Measurements from ENCODE around the gene GPATCH2. TPM values are rescaled to one million over a fixed set of nuclear protein-coding genes. Genes with fewer than 3 reads are reported as not detected.

Gene GPATCH2
- total RNA-seq, 4 donors from 2014 or later, result 8.6 to 248 (median 18.4) TPM

GRCh38 chr1:217661407-217661806 lies 30.5 kb upstream of the GPATCH2 start:
- no peak overlapping the region for H3K4me3 ChIP-seq
- intact Hi-C loops (cut with DNase I; ENCODE audit: low total_unique reads) (no loop called here), in situ Hi-C loops (cut with MboI; ENCODE audit: low pct_ligation_motif_present in 1 of 4, low pct_unique_long_range_greater_than_20kb in 1 of 4, low sequenced_read_pairs in 3 of 4) (no loop called here)
- H3K27me3 ChIP-seq, result no peaks in the 10 kb centered on the region
- no peaks in the 10 kb centered on the region for H3K36me3 ChIP-seq
- DNase-seq, result no peak
- no peaks in the 10 kb centered on the region for H3K4me1 ChIP-seq
- TF ChIP-seq EP300 (IDR thresholded peaks at IDR 0.05; ENCODE audit: low read depth) (no peak), CTCF (IDR thresholded peaks at IDR 0.05) (no peak), POLR2AphosphoS5 (IDR thresholded peaks at IDR 0.05) (no peak), POLR2A (IDR thresholded peaks at IDR 0.05) (no peak)
- H3K27ac ChIP-seq, result no peak overlapping the region
- H3K9me3 ChIP-seq, result no peaks in the 10 kb centered on the region

DNA sequence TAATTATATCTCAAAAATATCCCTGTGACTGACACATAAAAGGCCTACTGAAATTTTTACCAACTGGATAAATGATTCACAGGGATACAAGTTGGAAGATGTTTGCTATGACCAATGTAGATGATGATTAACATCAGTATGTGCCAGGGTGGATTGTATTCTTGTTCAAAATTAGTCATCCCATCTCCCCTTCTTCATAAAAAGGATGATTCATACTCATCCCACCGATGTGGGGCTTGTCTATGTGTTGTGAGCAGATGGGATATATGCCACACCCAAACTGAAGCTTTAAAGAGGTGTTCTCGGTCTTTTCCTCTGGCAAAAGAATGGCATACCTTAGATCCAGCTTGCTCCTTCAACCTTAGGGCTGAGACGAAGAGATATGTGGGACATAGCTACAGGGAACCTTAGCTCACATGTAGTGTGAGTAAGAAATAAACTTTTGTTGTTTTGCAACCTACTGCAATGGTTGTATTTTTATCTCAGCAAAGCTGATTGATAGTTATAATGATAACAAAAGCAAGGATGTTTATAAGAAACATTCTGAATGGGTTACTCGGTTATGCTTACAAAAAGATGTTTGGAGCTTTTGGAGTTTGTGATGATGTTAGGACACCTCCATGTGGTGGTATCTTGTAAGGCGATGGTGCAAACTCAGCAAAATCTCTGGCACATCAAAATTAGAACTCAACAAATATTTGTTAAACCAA lies 29.6 kb upstream of the GPATCH2 start:
- Histone ChIP-seq H3K27ac (no peak overlapping the region), H3K27me3 (no peaks in the 10 kb centered on the region), H3K4me3 (no peak overlapping the region), H3K4me1 (no peaks in the 10 kb centered on the region), H3K9me3 (no peaks in the 10 kb centered on the region), H3K36me3 (no peaks in the 10 kb centered on the region)
- DNase-seq, result no peak
- in situ Hi-C loops (cut with MboI; ENCODE audit: low pct_ligation_motif_present in 1 of 4, low pct_unique_long_range_greater_than_20kb in 1 of 4, low sequenced_read_pairs in 3 of 4) (no loop called here), intact Hi-C loops (cut with DNase I; ENCODE audit: low total_unique reads) (no loop called here)
- TF ChIP-seq EP300 (IDR thresholded peaks at IDR 0.05; ENCODE audit: low read depth) (no peak), POLR2A (IDR thresholded peaks at IDR 0.05) (no peak), POLR2AphosphoS5 (IDR thresholded peaks at IDR 0.05) (no peak), CTCF (IDR thresholded peaks at IDR 0.05) (peak; percentile 10 to 30 (median 26))
- WGBS, 2 donors (ENCODE audit: low coverage in 1 of 2), result 33 to 51% methylated on average over 3 to 5 of the region's 5 CpGs

DNA sequence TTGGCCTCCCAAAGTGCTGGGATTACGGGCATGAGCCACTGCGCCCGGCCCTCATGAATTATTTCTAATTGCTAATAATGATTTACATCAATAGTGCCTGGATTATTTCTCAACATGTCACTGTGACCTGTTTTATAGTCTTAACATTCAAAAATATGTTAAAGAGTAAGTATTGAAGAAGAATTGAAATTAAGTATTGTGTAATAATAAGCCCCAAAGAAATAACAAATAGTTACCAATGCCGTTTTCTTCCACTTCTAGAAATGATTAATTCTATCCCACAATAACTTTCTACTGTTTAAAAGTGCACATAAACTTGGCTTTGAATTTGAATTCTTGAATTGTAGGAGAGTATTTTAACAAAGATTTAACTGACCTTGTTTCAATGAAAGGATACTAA lies 19.8 kb upstream of the GPATCH2 start:
- no peak overlapping the region for H3K4me3 ChIP-seq
- 84 to 92% methylated on average over 3 to 4 of the region's 4 CpGs for WGBS, 2 donors (ENCODE audit: low coverage in 1 of 2)
- intact Hi-C loops (cut with DNase I; ENCODE audit: low total_unique reads) (no loop called here), in situ Hi-C loops (cut with MboI; ENCODE audit: low pct_ligation_motif_present in 1 of 4, low pct_unique_long_range_greater_than_20kb in 1 of 4, low sequenced_read_pairs in 3 of 4) (no loop called here)
- DNase-seq, result no peak
- H3K4me1 ChIP-seq, result no peaks in the 10 kb centered on the region
- TF ChIP-seq CTCF (IDR thresholded peaks at IDR 0.05), result no peak
- no peak for TF ChIP-seq POLR2AphosphoS5 (IDR thresholded peaks at IDR 0.05)
- no peak for TF ChIP-seq POLR2A (IDR thresholded peaks at IDR 0.05)
- TF ChIP-seq EP300 (IDR thresholded peaks at IDR 0.05; ENCODE audit: low read depth), result no peak
- no peaks in the 10 kb centered on the region for H3K27me3 ChIP-seq
- no peaks in the 10 kb centered on the region for H3K9me3 ChIP-seq
- H3K36me3 ChIP-seq, result no peaks in the 10 kb centered on the region
- H3K27ac ChIP-seq, result no peak overlapping the region

- DNase-seq, result no peak
- Histone ChIP-seq H3K36me3 (no peaks in the 10 kb centered on the region), H3K4me1 (no peaks in the 10 kb centered on the region), H3K9me3 (no peaks in the 10 kb centered on the region), H3K4me3 (no peak overlapping the region), H3K27me3 (no peaks in the 10 kb centered on the region), H3K27ac (no peak overlapping the region)
- WGBS, 2 donors (ENCODE audit: low coverage in 1 of 2), result 87 to 91% methylated on average over 13 of the region's 13 CpGs
- intact Hi-C loops (cut with DNase I; ENCODE audit: low total_unique reads) (no loop called here), in situ Hi-C loops (cut with MboI; ENCODE audit: low pct_ligation_motif_present in 1 of 4, low pct_unique_long_range_greater_than_20kb in 1 of 4, low sequenced_read_pairs in 3 of 4) (no loop called here)
- TF ChIP-seq POLR2AphosphoS5 (IDR thresholded peaks at IDR 0.05), result no peak
- no peak for TF ChIP-seq EP300 (IDR thresholded peaks at IDR 0.05; ENCODE audit: low read depth)
- TF ChIP-seq POLR2A (IDR thresholded peaks at IDR 0.05), result no peak
Measured at GRCh38 chr1:217647791-217648190, 16.9 kb upstream of the GPATCH2 start.

- Histone ChIP-seq H3K36me3 (no peaks in the 10 kb centered on the region), H3K9me3 (no peaks in the 10 kb centered on the region), H3K4me3 (no peak overlapping the region), H3K27ac (no peak overlapping the region), H3K27me3 (no peaks in the 10 kb centered on the region), H3K4me1 (no peaks in the 10 kb centered on the region)
- 70% methylated on average over 6 of the region's 6 CpGs; no CpG with 5 or more reads in 1 of the 2 donors for WGBS, 2 donors (ENCODE audit: low coverage in 1 of 2)
- intact Hi-C loops (cut with DNase I; ENCODE audit: low total_unique reads) (no loop called here), in situ Hi-C loops (cut with MboI; ENCODE audit: low pct_ligation_motif_present in 1 of 4, low pct_unique_long_range_greater_than_20kb in 1 of 4, low sequenced_read_pairs in 3 of 4) (no loop called here)
- no peak for DNase-seq
- no peak for TF ChIP-seq POLR2A (IDR thresholded peaks at IDR 0.05)
- no peak for TF ChIP-seq EP300 (IDR thresholded peaks at IDR 0.05; ENCODE audit: low read depth)
- no peak for TF ChIP-seq CTCF (IDR thresholded peaks at IDR 0.05)
- no peak for TF ChIP-seq POLR2AphosphoS5 (IDR thresholded peaks at IDR 0.05)
Measured at GRCh38 chr1:217642455-217642854, 11.6 kb upstream of the GPATCH2 start.
